Raji (cell line): ENCODE data around the gene DAZAP1.

Source experiments
- POLR2A ChIP-seq: IDR thresholded peaks from 2 replicates; pipeline ENCODE4 v1.6.1; 2011; ENCODE audit warnings: low read depth, low read length, control low read depth; ENCODE audit not compliant: insufficient read depth

DAZAP1 gene

GRCh38 chr19:1447944-1448343 lies 40.6 kb downstream of the DAZAP1 start:
- no peak for TF ChIP-seq POLR2A

- TF ChIP-seq POLR2A = no peak
These were observed 42.4 kb downstream of the DAZAP1 start, which contains the start of gene APC2 for GRCh38 chr19:1449467-1450442. APC2 (plus strand) TSS chr19:1450121; CDS start chr19:1453002, 2,881 bp downstream.

GRCh38 chr19:1450735-1451731 lies 43.6 kb downstream of the DAZAP1 start:
- TF ChIP-seq POLR2A = no peak

- no peak for TF ChIP-seq POLR2A
These were observed 44.8 kb downstream of the DAZAP1 start for GRCh38 chr19:1451916-1452801.

- TF ChIP-seq POLR2A = no peak
These were observed 45.6 kb downstream of the DAZAP1 start for GRCh38 chr19:1452802-1453524.

GRCh38 chr19:1453525-1454364 lies 46.4 kb downstream of the DAZAP1 start:
- no peak for TF ChIP-seq POLR2A

- TF ChIP-seq POLR2A = no peak
These were observed 47.6 kb downstream of the DAZAP1 start for GRCh38 chr19:1455002-1455335.

GRCh38 chr19:1455336-1456120 lies 48.1 kb downstream of the DAZAP1 start:
- TF ChIP-seq POLR2A = no peak

GRCh38 chr19:1456121-1456900 lies 48.9 kb downstream of the DAZAP1 start:
- TF ChIP-seq POLR2A = no peak

- TF ChIP-seq POLR2A = no peak
These were observed 49.8 kb downstream of the DAZAP1 start for GRCh38 chr19:1457031-1457739.

GRCh38 chr19:1457892-1458291 lies 50.5 kb downstream of the DAZAP1 start:
- no peak for TF ChIP-seq POLR2A
